Umbilical cord (tissue), 2 donors: ENCODE measurements around the gene VPS4A. TPM values are rescaled to one million over a fixed set of nuclear protein-coding genes. Genes with fewer than 3 reads are reported as not detected.

Source experiments
- DNase-seq: peaks from one replicate; pipeline ENCODE4 v3.0.0-alpha.2; 2015; ENCODE audit warnings: low spot score
- total RNA-seq: library from RNA; depleted of rRNA; stranded (reverse); fragments of >200 nt; gene quantifications from one replicate; pipeline ENCODE4 v1.2.3, GENCODE V29; 2014; ENCODE audit warnings: low replicate concordance; ENCODE audit not compliant: insufficient read depth

The VPS4A gene
- total RNA-seq, 1 donor from 2014 or later: 44.5 TPM

DNA sequence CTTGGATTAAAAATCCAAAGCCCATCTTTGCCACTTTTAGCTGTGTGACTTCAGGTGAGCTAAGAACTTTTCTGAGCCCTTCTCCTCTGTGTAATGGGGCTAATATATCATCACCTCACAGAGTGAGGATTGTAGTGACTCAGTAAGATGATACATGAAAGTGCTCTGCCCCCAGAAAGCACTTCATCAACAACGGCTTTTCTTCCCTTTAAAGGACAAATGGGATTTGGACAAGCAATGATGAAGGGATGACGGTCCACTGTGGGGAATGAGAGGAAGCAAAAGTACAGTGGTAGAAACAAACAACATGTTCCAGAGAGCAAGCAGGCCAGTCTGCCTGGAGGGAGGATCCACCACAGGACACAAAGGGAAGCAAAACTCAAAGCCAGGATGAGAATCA lies 54.8 kb downstream of the VPS4A start:
- no peak for DNase-seq

DNA sequence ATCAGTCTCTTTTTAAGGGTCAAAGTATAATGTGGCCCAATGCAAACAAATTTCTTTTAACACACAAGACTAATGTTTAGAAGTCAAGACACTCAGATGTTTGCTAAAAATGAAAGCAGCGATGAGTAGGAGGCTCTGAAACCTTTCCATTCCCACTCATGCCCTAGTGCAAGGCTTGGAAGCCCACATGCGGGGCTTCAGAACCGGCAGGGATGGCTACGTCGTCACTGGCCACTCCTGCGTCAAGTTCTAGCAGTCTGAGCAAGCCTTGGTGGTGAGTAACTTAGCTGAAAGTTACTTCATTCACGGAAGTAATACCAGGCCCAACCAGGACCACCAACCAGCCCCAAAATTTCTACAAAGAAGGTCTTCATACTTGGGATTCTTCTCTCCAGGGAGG lies 55.3 kb downstream of the VPS4A start:
- DNase-seq: no peak

DNA sequence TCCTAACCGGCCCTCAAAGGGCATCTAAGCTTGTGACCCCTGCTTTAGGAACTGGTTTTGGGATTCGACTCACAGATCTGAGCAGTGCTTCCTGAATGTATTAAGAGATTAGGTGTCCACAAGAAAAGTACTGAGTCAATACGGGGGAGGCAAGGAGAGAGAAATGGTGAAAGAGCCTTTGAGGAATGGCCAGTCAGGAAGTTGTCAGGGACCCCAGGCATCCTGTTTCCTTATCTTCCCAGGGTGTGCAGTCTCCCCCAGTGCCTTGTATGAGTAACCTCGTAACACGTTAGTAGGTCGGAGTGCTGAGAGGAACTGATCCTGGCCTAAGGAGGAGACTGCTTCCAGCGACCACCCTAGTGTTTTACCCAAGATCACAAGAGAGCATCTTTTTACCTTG lies 56.8 kb downstream of the VPS4A start:
- DNase-seq: no peak

DNA sequence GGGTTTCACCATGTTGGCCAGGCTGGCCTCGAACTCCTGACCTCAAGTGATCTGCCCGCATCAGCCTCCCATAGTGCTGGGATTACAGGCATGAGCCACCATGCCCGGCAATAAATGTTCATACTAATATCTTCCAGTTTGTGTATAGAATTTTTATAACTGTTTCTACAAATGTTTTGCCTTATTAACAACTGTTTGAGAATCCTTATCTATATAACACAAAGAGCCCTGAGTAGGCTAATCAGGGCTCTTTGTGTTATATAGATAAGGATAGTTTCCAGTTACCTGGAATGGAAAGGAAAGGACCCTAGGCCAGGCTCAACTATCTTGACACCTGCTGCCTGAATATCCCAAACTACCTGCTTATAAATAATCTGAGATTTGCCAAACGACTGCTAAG lies 57.7 kb downstream of the VPS4A start:
- no peak for DNase-seq

DNA sequence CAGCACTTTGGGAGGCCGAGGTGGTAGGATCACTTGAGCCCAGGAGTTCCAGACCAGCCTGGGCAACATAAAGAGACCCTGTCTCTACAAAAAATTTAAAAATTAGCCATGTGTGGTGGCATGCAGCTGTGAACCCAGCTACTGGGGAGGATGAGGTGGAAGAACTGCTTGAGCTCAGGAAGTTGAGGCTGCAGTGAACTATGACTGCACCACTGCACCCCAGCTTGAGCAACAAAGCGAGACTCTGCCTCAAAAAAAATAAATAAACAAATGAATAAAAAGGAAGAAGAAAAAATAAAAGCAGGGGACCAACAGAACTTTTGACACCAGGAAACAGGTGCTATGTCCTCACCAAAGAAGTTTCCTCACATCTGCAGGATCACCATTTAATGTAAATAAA lies 60.4 kb downstream of the VPS4A start:
- no peak for DNase-seq

DNA sequence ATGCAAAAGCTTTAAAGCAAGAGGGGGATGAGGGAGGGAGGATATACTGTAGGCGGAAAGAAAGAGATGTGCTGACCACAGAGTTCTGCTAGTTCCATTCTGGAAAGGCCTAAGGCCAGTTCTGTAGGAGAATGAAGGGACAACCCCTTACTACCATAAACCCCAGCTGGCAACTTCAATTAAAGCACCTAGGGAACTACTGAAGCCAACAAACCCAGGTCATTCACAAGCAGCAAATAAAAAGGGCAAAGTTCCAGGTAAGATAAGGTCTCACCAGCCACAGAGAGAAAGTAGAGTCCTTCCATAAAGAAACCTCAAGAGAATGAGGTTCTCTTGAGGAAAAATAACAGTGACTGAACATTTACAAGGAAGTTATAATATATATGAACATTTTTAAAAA lies 61.9 kb downstream of the VPS4A start:
- no peak for DNase-seq

Other genes with a start within 250 kb of the VPS4A start
- gene HAS3, start 205.7 kb upstream of the VPS4A start, total RNA-seq: 10.4 TPM
- gene CHTF8, start 178.8 kb upstream of the VPS4A start, total RNA-seq: 46.5 TPM
- gene UTP4, start 178.7 kb upstream of the VPS4A start, total RNA-seq: 13.7 TPM
- 174 TPM for gene SNTB2, start 124.2 kb upstream of the VPS4A start, total RNA-seq
- 3.1 TPM for gene PDF, start 19.2 kb downstream of the VPS4A start, total RNA-seq
- gene COG8, start 28.2 kb downstream of the VPS4A start, total RNA-seq: 47.7 TPM
- 12.5 TPM for gene NIP7, start 28.4 kb downstream of the VPS4A start, total RNA-seq
- not detected for gene TMED6, start 40.4 kb downstream of the VPS4A start, total RNA-seq
- 7.2 TPM for gene TERF2, start 74.7 kb downstream of the VPS4A start, total RNA-seq
- gene CYB5B, start 113.3 kb downstream of the VPS4A start, total RNA-seq: 97.5 TPM